Left forelimb (tissue), 1 donor: Measurements from ENCODE around the gene KRTAP10-3.
A peak's percentile ranks its signal among the peaks of the same experiment; 100 is the strongest.

Source experiments
- DNase-seq: peaks from one replicate; pipeline ENCODE4 v3.0.0-alpha.2; 2018; ENCODE audit warnings: low spot score

KRTAP10-3 gene

GRCh38 chr21:44527983-44528633 lies 30.5 kb downstream of the KRTAP10-3 start:
- DNase-seq: peak; percentile 58

GRCh38 chr21:44527156-44527982 lies 31.2 kb downstream of the KRTAP10-3 start:
- no peak for DNase-seq

GRCh38 chr21:44526096-44526997 lies 32.2 kb downstream of the KRTAP10-3 start:
- peak; percentile 22 for DNase-seq

- peak; percentile 64 for DNase-seq
Observed at GRCh38 chr21:44525391-44526095, 33.1 kb downstream of the KRTAP10-3 start.

GRCh38 chr21:44524414-44525371 lies 33.9 kb downstream of the KRTAP10-3 start:
- DNase-seq: no peak

GRCh38 chr21:44523567-44524413 lies 34.8 kb downstream of the KRTAP10-3 start:
- peak; percentile 53 for DNase-seq

GRCh38 chr21:44522753-44523204 lies 35.8 kb downstream of the KRTAP10-3 start:
- no peak for DNase-seq

GRCh38 chr21:44521928-44522752 lies 36.5 kb downstream of the KRTAP10-3 start:
- DNase-seq: peak; percentile 54

GRCh38 chr21:44521301-44521927 lies 37.2 kb downstream of the KRTAP10-3 start:
- peak; percentile 53 for DNase-seq

- peak; percentile 33 for DNase-seq
Observed at GRCh38 chr21:44520326-44521300, 38.0 kb downstream of the KRTAP10-3 start.

GRCh38 chr21:44519346-44520325 lies 39.0 kb downstream of the KRTAP10-3 start:
- DNase-seq: no peak

- no peak for DNase-seq
Observed at GRCh38 chr21:44518686-44519085, 39.9 kb downstream of the KRTAP10-3 start.

GRCh38 chr21:44517175-44517899 lies 41.3 kb downstream of the KRTAP10-3 start:
- no peak for DNase-seq

- DNase-seq: no peak
Observed at GRCh38 chr21:44516828-44517174, 41.8 kb downstream of the KRTAP10-3 start.

- no peak for DNase-seq
Observed at GRCh38 chr21:44516342-44516741, 42.3 kb downstream of the KRTAP10-3 start.
